ENCODE data around the gene TYR. TPM values are rescaled to one million over a fixed set of nuclear protein-coding genes. Genes with fewer than 3 reads are reported as not detected.

Gene TYR
- total RNA-seq = not detected in 2 replicates
- polyA plus RNA-seq = 0.17 TPM in 1 of 2 replicates, not detected in the other

DNA sequence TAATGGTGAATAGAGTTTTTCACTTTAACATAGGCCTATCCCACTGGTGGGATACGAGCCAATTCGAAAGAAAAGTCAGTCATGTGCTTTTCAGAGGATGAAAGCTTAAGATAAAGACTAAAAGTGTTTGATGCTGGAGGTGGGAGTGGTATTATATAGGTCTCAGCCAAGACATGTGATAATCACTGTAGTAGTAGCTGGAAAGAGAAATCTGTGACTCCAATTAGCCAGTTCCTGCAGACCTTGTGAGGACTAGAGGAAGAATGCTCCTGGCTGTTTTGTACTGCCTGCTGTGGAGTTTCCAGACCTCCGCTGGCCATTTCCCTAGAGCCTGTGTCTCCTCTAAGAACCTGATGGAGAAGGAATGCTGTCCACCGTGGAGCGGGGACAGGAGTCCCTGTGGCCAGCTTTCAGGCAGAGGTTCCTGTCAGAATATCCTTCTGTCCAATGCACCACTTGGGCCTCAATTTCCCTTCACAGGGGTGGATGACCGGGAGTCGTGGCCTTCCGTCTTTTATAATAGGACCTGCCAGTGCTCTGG lies at the start of gene TYR:
Gene TYR, plus strand, starts transcription at position 185 of the 541 bp plus-strand sequence. Its CDS starts 79 bp downstream, at position 264.
- no peaks in the 10 kb centered on the region for H3K9me3 ChIP-seq (ENCODE audit: low read depth)
- no peak within 1 kb of the TSS for H3K27ac ChIP-seq
- no peaks in the 10 kb centered on the region for H3K4me1 ChIP-seq (ENCODE audit: low read depth)
- H3K4me3 ChIP-seq = no peak within 1 kb of the TSS
- DNase-seq (ENCODE audit: low read depth in 1 of 2, low spot score in 1 of 2) = no peak
- H3K27me3 ChIP-seq = no peaks in the 10 kb centered on the region
- TF ChIP-seq, protein P1, sequence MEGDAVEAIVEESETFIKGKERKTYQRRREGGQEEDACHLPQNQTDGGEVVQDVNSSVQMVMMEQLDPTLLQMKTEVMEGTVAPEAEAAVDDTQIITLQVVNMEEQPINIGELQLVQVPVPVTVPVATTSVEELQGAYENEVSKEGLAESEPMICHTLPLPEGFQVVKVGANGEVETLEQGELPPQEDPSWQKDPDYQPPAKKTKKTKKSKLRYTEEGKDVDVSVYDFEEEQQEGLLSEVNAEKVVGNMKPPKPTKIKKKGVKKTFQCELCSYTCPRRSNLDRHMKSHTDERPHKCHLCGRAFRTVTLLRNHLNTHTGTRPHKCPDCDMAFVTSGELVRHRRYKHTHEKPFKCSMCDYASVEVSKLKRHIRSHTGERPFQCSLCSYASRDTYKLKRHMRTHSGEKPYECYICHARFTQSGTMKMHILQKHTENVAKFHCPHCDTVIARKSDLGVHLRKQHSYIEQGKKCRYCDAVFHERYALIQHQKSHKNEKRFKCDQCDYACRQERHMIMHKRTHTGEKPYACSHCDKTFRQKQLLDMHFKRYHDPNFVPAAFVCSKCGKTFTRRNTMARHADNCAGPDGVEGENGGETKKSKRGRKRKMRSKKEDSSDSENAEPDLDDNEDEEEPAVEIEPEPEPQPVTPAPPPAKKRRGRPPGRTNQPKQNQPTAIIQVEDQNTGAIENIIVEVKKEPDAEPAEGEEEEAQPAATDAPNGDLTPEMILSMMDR (IDR thresholded peaks at IDR 0.05; ENCODE audit: low read depth, low read length) = no peak
- H3K36me3 ChIP-seq = no peaks in the 10 kb centered on the region

DNA sequence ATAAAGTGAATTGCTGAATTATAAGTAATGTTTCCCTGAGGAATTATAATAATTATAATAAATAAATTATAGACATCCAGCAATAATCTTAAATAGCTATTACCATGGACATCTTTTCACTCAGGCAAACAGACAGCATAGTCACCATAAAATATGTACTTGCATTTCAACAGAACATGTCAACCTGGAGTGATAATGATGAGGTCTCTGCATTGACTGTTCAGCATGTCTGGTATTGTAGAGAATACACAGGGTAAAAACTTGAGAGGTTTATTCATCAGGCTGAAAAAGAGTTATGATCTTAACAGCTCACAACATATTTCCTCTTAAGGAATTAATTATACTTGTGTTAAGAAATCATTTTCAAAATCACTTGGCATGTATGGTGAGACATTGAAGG lies 41.1 kb upstream of the TYR start:
- no peak for DNase-seq (ENCODE audit: low read depth in 1 of 2, low spot score in 1 of 2)
- TF ChIP-seq, protein P1 (IDR thresholded peaks at IDR 0.05; ENCODE audit: low read depth, low read length) = no peak
- Histone ChIP-seq H3K27ac (no peak overlapping the region), H3K9me3 (ENCODE audit: low read depth) (no peaks in the 10 kb centered on the region), H3K4me1 (ENCODE audit: low read depth) (no peaks in the 10 kb centered on the region), H3K36me3 (no peaks in the 10 kb centered on the region), H3K27me3 (no peaks in the 10 kb centered on the region), H3K4me3 (no peak overlapping the region)

DNA sequence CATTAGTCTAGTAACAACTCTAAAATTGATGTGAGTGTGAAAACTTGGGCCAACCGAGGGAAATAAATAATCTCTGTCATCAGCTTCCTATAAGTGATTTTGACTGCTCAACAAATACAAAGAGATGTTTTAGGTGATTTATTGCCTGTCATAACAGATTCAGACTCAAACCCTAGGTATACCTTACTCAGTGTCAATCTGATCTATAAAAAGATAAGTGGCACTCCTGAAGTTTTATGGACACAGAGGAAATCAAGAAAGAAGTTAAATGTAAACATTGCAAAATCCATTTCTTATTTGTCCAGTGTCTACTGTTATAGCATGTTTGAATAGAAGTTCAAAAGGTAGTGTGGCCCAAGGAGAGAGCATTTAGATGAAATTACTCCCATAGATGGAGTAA lies 30.4 kb upstream of the TYR start:
- H3K9me3 ChIP-seq (ENCODE audit: low read depth) = no peaks in the 10 kb centered on the region
- no peaks in the 10 kb centered on the region for H3K4me1 ChIP-seq (ENCODE audit: low read depth)
- DNase-seq (ENCODE audit: low read depth in 1 of 2, low spot score in 1 of 2) = no peak
- H3K36me3 ChIP-seq = no peaks in the 10 kb centered on the region
- TF ChIP-seq, protein P1 (IDR thresholded peaks at IDR 0.05; ENCODE audit: low read depth, low read length) = no peak
- H3K27me3 ChIP-seq = no peaks in the 10 kb centered on the region
- H3K4me3 ChIP-seq = no peak overlapping the region
- H3K27ac ChIP-seq = no peak overlapping the region

GRCh38 chr11:89159974-89160373 lies 17.7 kb upstream of the TYR start:
- TF ChIP-seq, protein P1 (IDR thresholded peaks at IDR 0.05; ENCODE audit: low read depth, low read length) = no peak
- Histone ChIP-seq H3K4me1 (ENCODE audit: low read depth) (no peaks in the 10 kb centered on the region), H3K27me3 (no peaks in the 10 kb centered on the region), H3K27ac (no peak overlapping the region), H3K36me3 (no peaks in the 10 kb centered on the region), H3K9me3 (ENCODE audit: low read depth) (no peaks in the 10 kb centered on the region), H3K4me3 (no peak overlapping the region)
- no peak for DNase-seq (ENCODE audit: low read depth in 1 of 2, low spot score in 1 of 2)

- no peaks in the 10 kb centered on the region for H3K9me3 ChIP-seq (ENCODE audit: low read depth)
- H3K4me1 ChIP-seq (ENCODE audit: low read depth) = no peaks in the 10 kb centered on the region
- no peaks in the 10 kb centered on the region for H3K27me3 ChIP-seq
- no peak overlapping the region for H3K27ac ChIP-seq
- no peaks in the 10 kb centered on the region for H3K36me3 ChIP-seq
- TF ChIP-seq, protein P1 (IDR thresholded peaks at IDR 0.05; ENCODE audit: low read depth, low read length) = no peak
- no peak for DNase-seq (ENCODE audit: low read depth in 1 of 2, low spot score in 1 of 2)
- H3K4me3 ChIP-seq = no peak overlapping the region
These were observed 15.7 kb upstream of the TYR start for GRCh38 chr11:89161949-89162348.

Data from cardiac muscle cell (in vitro differentiated cells and primary cell).